ENCODE measurements around the gene HAX1. TPM values are rescaled to one million over a fixed set of nuclear protein-coding genes. Genes with fewer than 3 reads are reported as not detected.

HAX1 gene
- total RNA-seq, 1 donor from 2014 or later: 270 TPM

DNA sequence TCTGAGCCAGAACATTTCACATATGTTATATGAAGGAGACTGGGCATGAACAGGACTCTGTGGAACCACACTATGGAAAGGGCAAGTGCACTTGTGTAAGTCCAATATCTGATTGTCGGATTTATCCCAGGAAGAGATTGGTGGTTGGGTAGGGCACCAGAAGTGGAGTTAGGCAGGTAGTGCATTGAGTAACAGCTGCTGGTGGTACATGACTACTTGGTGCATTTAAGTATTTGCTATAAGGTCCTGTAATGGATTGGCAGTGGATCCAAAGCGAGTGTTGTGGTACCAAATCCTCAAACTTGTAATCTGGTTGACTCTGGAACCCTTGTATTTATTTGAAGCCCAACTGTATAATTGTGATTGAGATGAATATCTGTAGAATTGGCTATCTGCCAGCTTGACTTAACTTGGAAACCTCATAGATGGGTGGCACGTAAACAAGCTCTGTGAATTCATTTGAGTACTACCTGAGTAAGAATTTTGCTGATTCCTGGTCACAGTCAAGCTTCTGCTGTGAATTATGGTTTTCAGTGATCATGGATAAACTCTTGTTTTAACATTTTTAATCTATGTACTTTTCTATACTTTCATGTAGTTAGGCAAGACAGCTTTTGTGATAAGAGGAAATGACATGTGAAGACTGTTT is 30.6 kb upstream of the HAX1 start:
- no peak overlapping the region for H3K27ac ChIP-seq
- no peaks in the 10 kb centered on the region for H3K9me3 ChIP-seq
- H3K27me3 ChIP-seq: no peaks in the 10 kb centered on the region
- intact Hi-C loops (cut with DNase I): no loop called here
- TF ChIP-seq, protein P1, sequence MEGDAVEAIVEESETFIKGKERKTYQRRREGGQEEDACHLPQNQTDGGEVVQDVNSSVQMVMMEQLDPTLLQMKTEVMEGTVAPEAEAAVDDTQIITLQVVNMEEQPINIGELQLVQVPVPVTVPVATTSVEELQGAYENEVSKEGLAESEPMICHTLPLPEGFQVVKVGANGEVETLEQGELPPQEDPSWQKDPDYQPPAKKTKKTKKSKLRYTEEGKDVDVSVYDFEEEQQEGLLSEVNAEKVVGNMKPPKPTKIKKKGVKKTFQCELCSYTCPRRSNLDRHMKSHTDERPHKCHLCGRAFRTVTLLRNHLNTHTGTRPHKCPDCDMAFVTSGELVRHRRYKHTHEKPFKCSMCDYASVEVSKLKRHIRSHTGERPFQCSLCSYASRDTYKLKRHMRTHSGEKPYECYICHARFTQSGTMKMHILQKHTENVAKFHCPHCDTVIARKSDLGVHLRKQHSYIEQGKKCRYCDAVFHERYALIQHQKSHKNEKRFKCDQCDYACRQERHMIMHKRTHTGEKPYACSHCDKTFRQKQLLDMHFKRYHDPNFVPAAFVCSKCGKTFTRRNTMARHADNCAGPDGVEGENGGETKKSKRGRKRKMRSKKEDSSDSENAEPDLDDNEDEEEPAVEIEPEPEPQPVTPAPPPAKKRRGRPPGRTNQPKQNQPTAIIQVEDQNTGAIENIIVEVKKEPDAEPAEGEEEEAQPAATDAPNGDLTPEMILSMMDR (IDR thresholded peaks at IDR 0.05): no peak
- H3K4me1 ChIP-seq: no peaks in the 10 kb centered on the region
- no peak for DNase-seq (ENCODE audit: low spot score in 2 of 2)
- peaks cover 77 to 90% of the 10 kb centered on the region in 2 donors for H3K36me3 ChIP-seq
- no peak overlapping the region for H3K4me3 ChIP-seq

DNA sequence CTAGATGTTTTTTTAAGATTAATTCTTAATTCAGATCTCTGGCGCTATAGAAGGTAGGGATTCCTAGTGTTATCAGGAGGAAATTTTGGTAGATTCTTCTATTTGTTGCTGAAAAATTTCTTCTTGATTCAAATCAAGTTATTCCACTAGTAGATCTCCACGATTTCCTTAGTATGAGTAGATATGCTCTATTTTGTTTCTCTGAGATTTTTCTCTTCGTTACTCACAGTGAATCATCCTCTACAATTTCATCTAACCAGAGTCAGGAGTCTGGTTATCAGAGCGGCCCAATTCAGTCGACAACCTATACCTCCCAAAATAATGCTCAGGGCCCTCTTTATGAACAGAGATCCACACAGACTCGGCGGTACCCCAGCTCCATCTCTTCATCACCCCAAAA is 18.8 kb upstream of the HAX1 start:
- TF ChIP-seq, protein P1 (IDR thresholded peaks at IDR 0.05): no peak
- Histone ChIP-seq H3K4me1 (no peaks in the 10 kb centered on the region), H3K27ac (no peak overlapping the region), H3K4me3 (no peak overlapping the region), H3K9me3 (no peaks in the 10 kb centered on the region), H3K27me3 (no peaks in the 10 kb centered on the region), H3K36me3 (peaks cover 100% of the 10 kb centered on the region in 2 donors)
- no peak for DNase-seq (ENCODE audit: low spot score in 2 of 2)
- intact Hi-C loops (cut with DNase I): no loop called here

DNA sequence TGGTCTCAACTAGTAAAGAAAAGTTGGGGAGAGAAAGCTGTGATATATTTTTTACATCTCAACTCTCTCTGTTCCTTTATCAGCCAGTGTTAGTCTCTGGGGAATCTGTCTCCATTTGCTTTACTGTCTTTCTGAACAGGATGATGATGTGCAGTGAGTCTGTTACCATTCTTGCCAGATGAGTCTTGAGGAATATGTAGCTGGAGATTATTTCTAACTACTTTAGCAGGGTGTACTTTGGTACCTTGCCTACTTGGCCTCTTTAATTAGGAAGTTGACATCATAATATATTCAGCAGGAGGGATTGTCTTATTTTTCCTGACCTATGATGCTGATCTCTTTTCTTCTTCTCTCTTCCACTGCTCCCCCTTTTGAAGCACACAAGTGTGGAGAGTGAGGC is 15.7 kb upstream of the HAX1 start:
- DNase-seq (ENCODE audit: low spot score in 2 of 2): no peak
- no peaks in the 10 kb centered on the region for H3K27me3 ChIP-seq
- peaks cover 100% of the 10 kb centered on the region in 2 donors for H3K36me3 ChIP-seq
- H3K9me3 ChIP-seq: no peaks in the 10 kb centered on the region
- H3K4me3 ChIP-seq: no peak overlapping the region
- intact Hi-C loops (cut with DNase I): no loop called here
- H3K27ac ChIP-seq: no peak overlapping the region
- TF ChIP-seq, protein P1 (IDR thresholded peaks at IDR 0.05): no peak
- no peaks in the 10 kb centered on the region for H3K4me1 ChIP-seq

DNA sequence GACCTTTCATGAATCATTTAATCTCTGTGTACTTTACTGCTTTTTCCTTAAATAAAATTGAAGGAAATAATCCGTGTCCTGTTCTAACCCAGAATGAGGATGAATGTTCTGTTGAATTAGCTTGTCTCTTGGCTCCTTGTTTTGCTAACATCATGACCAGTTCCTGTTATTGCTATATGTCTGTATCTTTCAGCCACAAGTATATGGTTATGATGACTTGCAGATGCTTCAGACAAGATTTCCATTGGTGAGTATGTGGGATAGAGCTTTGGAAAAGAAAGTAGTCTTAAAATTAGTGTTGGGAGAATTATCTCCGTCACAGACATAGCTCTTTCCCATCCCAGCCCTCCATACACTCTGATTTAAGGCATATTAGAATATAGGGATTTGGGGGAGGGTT is 13.6 kb upstream of the HAX1 start:
- Histone ChIP-seq H3K4me3 (no peak overlapping the region), H3K4me1 (no peaks in the 10 kb centered on the region), H3K36me3 (peaks cover 98 to 99% of the 10 kb centered on the region in 2 donors), H3K27me3 (no peaks in the 10 kb centered on the region), H3K27ac (no peak overlapping the region), H3K9me3 (no peaks in the 10 kb centered on the region)
- intact Hi-C loops (cut with DNase I): no loop called here
- TF ChIP-seq, protein P1 (IDR thresholded peaks at IDR 0.05): no peak
- DNase-seq (ENCODE audit: low spot score in 2 of 2): no peak

DNA sequence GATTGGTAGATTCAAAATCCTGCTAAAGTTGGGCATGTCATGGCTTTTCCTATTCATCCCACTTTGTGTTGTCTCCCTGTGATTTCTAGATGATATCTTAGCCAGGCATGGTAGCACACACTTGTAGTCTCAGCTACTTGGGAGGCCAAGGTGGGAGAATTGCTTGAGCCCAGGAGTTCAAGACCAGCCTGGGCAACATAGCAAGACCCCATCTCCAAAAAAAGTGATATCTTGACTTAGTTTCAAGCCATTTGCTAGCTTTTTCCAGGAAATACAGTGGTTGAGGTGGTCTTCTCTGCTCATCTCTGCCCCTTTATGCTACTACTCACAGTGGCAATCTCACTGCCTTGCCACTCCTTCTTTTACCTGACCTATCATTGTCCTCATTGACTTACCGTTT is 12.3 kb upstream of the HAX1 start:
- TF ChIP-seq, protein P1 (IDR thresholded peaks at IDR 0.05): no peak
- Histone ChIP-seq H3K36me3 (peaks cover 91 to 93% of the 10 kb centered on the region in 2 donors), H3K27me3 (no peaks in the 10 kb centered on the region)

More for the DNA sequence above, 12.3 kb upstream of the HAX1 start:
- no peak for DNase-seq (ENCODE audit: low spot score in 2 of 2)
- intact Hi-C loops (cut with DNase I): no loop called here
- Histone ChIP-seq H3K9me3 (no peaks in the 10 kb centered on the region), H3K4me1 (no peaks in the 10 kb centered on the region), H3K4me3 (no peak overlapping the region), H3K27ac (no peak overlapping the region)

Measured in ascending aorta (tissue), 2 donors.